ENCODE results near the gene MS4A6A. TPM values are rescaled to one million over a fixed set of nuclear protein-coding genes. Genes with fewer than 3 reads are reported as not detected.
"Not testable (repeated sequence)": the region's sequence is repeated elsewhere in the genome, so short reads cannot be mapped to it uniquely, and the experiment has no call there.

The MS4A6A gene
- total RNA-seq, 1 donor from 2014 or later, result 95.1 TPM

GRCh38 chr11:60183591-60184205, 815 bp upstream of the MS4A6A start:
- no peak for DNase-seq (ENCODE audit: low spot score)

GRCh38 chr11:60175860-60176275, 7.0 kb downstream of the MS4A6A start:
- no peak for DNase-seq (ENCODE audit: low spot score)

- no peak for DNase-seq (ENCODE audit: low spot score)
These were observed 10.9 kb downstream of the MS4A6A start for GRCh38 chr11:60172011-60172410.

GRCh38 chr11:60170566-60170965, 12.3 kb downstream of the MS4A6A start:
- DNase-seq (ENCODE audit: low spot score), result no peak

GRCh38 chr11:60169264-60169915, 13.5 kb downstream of the MS4A6A start:
- peak; percentile 62 for DNase-seq (ENCODE audit: low spot score)

- no peak for DNase-seq (ENCODE audit: low spot score)
These were observed 14.6 kb downstream of the MS4A6A start for GRCh38 chr11:60168306-60168705.

- no peak for DNase-seq (ENCODE audit: low spot score)
These were observed 16.9 kb downstream of the MS4A6A start for GRCh38 chr11:60165951-60166350.

GRCh38 chr11:60165538-60165937, 17.3 kb downstream of the MS4A6A start:
- DNase-seq (ENCODE audit: low spot score), result no peak

- no peak for DNase-seq (ENCODE audit: low spot score)
These were observed 18.3 kb downstream of the MS4A6A start for GRCh38 chr11:60164550-60165075.

GRCh38 chr11:60161766-60162165, 21.1 kb downstream of the MS4A6A start:
- DNase-seq (ENCODE audit: low spot score), result no peak

- no peak for DNase-seq (ENCODE audit: low spot score)
These were observed 21.8 kb downstream of the MS4A6A start for GRCh38 chr11:60161107-60161506.

- DNase-seq (ENCODE audit: low spot score), result no peak
These were observed 23.0 kb downstream of the MS4A6A start for GRCh38 chr11:60159868-60160267.

- no peak for DNase-seq (ENCODE audit: low spot score)
These were observed 23.6 kb downstream of the MS4A6A start for GRCh38 chr11:60159284-60159683.

GRCh38 chr11:60158636-60159035, 24.2 kb downstream of the MS4A6A start:
- DNase-seq (ENCODE audit: low spot score), result no peak

GRCh38 chr11:60155931-60156330, 27.0 kb downstream of the MS4A6A start:
- no peak for DNase-seq (ENCODE audit: low spot score)

GRCh38 chr11:60152727-60153126, 30.2 kb downstream of the MS4A6A start:
- DNase-seq (ENCODE audit: low spot score), result not testable (repeated sequence)

GRCh38 chr11:60150279-60150678, 32.6 kb downstream of the MS4A6A start:
- DNase-seq (ENCODE audit: low spot score), result no peak

GRCh38 chr11:60145677-60146076, 37.2 kb downstream of the MS4A6A start:
- no peak for DNase-seq (ENCODE audit: low spot score)

- DNase-seq (ENCODE audit: low spot score), result no peak
These were observed 39.1 kb downstream of the MS4A6A start for GRCh38 chr11:60143768-60144167.

- no peak for DNase-seq (ENCODE audit: low spot score)
These were observed 49.0 kb downstream of the MS4A6A start for GRCh38 chr11:60133917-60134316.

GRCh38 chr11:60131912-60132311, 51.0 kb downstream of the MS4A6A start:
- no peak for DNase-seq (ENCODE audit: low spot score)

- DNase-seq (ENCODE audit: low spot score), result peak; percentile 66
These were observed 52.4 kb downstream of the MS4A6A start for GRCh38 chr11:60130496-60130895.

GRCh38 chr11:60129853-60130252, 53.0 kb downstream of the MS4A6A start:
- DNase-seq (ENCODE audit: low spot score), result no peak
